ENCODE data around the gene NEK11.

DNA sequence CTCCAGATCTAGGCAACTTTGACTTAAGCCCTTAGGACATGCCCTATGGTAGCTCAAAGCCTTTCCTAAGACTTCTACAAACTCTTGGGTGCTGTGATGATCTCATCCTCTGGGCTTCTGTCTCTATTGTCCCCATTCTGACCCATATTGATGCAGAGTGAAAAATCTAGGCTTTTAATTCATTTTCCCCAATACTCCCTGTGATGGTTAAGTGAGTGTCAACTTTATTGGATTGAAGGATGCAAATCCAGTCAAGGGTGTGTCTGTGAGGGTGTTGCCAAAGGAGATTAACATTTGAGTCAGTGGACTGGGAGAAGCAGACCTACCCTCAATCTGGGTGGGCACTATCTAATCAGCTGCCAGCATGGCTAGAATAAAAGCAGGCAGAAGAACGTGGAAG is 257.6 kb downstream of the NEK11 start:
- TF ChIP-seq CTCF (conservative IDR thresholded peaks at IDR 0.05; ENCODE audit: low read length) (no peak), EZH2phosphoT487 (IDR thresholded peaks at IDR 0.05; ENCODE audit: borderline replicate concordance) (no peak)

Data from Loucy (cell line).